SK-N-SH treated with all-trans-retinoic acid at 6 μM for 48 hours (cell line): ENCODE results near the gene IL6.

ENCODE experiments used
- ESRRG ChIP-seq: fragments of 250-450 bp; sonication (Bioruptor Pico); IDR thresholded peaks from 2 replicates; pipeline ENCODE4 v1.6.1; 2021; ENCODE audit warnings: mild to moderate bottlenecking
- RARB ChIP-seq: fragments of 250-450 bp; sonication (Bioruptor Pico); IDR thresholded peaks from 2 replicates; pipeline ENCODE4 v1.8.0; 2021; ENCODE audit warnings: mild to moderate bottlenecking, moderate library complexity
- ZNF565 ChIP-seq: fragments of 450-650 bp; formaldehyde crosslinking; conservative IDR thresholded peaks from 2 replicates; pipeline ENCODE4 v1.5.0; 2020; ENCODE audit warnings: low read depth, mild to moderate bottlenecking, moderate library complexity

- TF ChIP-seq RARB (CRISPR knock-in tag) (no peak), ESRRG (CRISPR knock-in tag) (no peak), ZNF565 (CRISPR knock-in tag) (no peak)
These were observed 38.9 kb upstream of the IL6 start for GRCh38 chr7:22688084-22688483.
